ENCODE results near the gene XDH. TPM values are rescaled to one million over a fixed set of nuclear protein-coding genes. Genes with fewer than 3 reads are reported as not detected.

XDH gene
- total RNA-seq, 1 donor from 2014 or later, result 1.0 TPM

DNA sequence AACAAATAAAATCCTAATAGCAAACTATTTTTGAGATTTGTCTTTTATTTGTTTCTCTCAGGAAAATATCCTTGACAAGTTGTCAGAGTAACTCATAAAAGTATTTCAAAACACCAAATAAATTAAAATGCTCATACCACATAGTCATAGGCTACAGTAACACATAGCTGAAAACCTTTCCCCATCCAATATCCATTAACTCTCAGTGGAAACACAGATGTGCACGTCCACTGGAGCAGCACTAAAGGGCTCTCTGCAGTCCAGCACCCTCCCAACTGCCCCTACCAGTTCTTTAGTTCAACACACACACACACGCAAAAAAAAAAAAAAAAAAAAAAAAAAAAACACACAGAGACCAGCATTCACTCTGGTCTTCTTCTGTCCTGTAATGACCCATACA is 879 bp upstream of the XDH start:
- H3K27me3 Mint-ChIP-seq (ENCODE audit: unreplicated experiment), result no peaks in the 10 kb centered on the region
- H3K4me3 Mint-ChIP-seq (ENCODE audit: unreplicated experiment), result no peak overlapping the region
- TF ChIP-seq, protein P1, sequence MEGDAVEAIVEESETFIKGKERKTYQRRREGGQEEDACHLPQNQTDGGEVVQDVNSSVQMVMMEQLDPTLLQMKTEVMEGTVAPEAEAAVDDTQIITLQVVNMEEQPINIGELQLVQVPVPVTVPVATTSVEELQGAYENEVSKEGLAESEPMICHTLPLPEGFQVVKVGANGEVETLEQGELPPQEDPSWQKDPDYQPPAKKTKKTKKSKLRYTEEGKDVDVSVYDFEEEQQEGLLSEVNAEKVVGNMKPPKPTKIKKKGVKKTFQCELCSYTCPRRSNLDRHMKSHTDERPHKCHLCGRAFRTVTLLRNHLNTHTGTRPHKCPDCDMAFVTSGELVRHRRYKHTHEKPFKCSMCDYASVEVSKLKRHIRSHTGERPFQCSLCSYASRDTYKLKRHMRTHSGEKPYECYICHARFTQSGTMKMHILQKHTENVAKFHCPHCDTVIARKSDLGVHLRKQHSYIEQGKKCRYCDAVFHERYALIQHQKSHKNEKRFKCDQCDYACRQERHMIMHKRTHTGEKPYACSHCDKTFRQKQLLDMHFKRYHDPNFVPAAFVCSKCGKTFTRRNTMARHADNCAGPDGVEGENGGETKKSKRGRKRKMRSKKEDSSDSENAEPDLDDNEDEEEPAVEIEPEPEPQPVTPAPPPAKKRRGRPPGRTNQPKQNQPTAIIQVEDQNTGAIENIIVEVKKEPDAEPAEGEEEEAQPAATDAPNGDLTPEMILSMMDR (IDR thresholded peaks at IDR 0.05; ENCODE audit: unreplicated experiment), result no peak
- H3K36me3 Mint-ChIP-seq (ENCODE audit: low read depth, unreplicated experiment), result no peaks in the 10 kb centered on the region
- no peaks in the 10 kb centered on the region for H3K9me3 Mint-ChIP-seq (ENCODE audit: unreplicated experiment)
- no peaks in the 10 kb centered on the region for H3K4me1 Mint-ChIP-seq (ENCODE audit: unreplicated experiment)
- no peak for DNase-seq (ENCODE audit: low spot score)
- no peak overlapping the region for H3K27ac Mint-ChIP-seq (ENCODE audit: unreplicated experiment)

DNA sequence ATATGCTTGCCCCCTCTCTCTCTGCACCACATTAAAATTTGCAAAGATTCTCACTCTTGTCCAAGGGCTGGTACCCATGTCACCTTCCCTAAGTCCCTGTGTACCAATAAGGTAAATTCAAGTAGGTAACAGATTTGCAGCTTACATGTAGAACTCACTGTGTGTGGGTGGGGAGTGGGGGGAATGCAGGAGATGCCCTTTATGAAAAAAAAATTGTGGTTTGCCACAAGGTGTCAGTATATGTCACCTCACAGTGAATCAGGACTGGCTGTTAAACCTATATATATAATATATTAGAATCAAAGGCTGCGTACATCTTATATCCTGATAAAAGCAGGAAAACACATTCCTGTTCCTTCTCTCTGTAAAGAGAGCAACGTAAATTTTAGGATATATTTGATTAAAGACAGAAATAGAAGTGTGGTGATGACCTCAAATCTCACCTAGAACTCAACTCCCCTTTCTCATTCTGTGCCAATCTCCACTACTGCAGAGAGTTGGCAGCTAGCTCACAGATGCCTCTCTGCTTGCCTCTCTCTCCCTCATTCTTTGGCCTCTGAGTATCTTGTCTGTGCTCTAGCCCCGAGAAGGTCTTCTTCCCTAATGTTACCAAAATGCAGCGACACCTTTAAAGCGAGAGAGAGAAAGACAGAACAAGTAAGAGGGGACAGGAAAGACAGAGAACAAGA is 536 bp downstream of the XDH start:
- DNase-seq (ENCODE audit: low spot score), result no peak
- no peaks in the 10 kb centered on the region for H3K9me3 Mint-ChIP-seq (ENCODE audit: unreplicated experiment)
- no peak overlapping the region for H3K4me3 Mint-ChIP-seq (ENCODE audit: unreplicated experiment)
- no peaks in the 10 kb centered on the region for H3K36me3 Mint-ChIP-seq (ENCODE audit: low read depth, unreplicated experiment)
- no peak overlapping the region for H3K27ac Mint-ChIP-seq (ENCODE audit: unreplicated experiment)
- TF ChIP-seq, protein P1 (IDR thresholded peaks at IDR 0.05; ENCODE audit: unreplicated experiment), result no peak
- no peaks in the 10 kb centered on the region for H3K4me1 Mint-ChIP-seq (ENCODE audit: unreplicated experiment)
- no peaks in the 10 kb centered on the region for H3K27me3 Mint-ChIP-seq (ENCODE audit: unreplicated experiment)

DNA sequence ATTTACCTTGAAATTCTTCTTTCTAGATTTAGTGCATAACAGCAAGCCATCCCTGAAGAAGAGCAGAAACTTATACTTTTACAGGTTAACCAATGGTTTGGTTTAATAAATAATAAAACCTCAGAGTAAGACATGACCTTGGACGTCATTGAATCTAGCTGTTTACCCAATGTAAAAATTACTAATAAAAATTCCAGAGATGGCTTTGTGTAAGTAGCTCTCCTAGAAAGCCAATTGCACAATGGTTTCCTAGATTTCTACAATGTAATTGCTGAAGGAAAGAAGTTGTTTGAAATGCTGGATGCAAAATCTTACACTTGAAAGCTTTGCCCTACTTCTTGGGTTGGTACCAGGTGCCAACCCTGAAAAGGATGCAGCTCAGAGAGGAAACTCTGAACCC is 1.5 kb downstream of the XDH start:
- Mint-ChIP-seq H3K4me1 (ENCODE audit: unreplicated experiment) (no peaks in the 10 kb centered on the region), H3K27me3 (ENCODE audit: unreplicated experiment) (no peaks in the 10 kb centered on the region), H3K9me3 (ENCODE audit: unreplicated experiment) (no peaks in the 10 kb centered on the region), H3K4me3 (ENCODE audit: unreplicated experiment) (no peak overlapping the region), H3K36me3 (ENCODE audit: low read depth, unreplicated experiment) (no peaks in the 10 kb centered on the region), H3K27ac (ENCODE audit: unreplicated experiment) (no peak overlapping the region)
- TF ChIP-seq, protein P1 (IDR thresholded peaks at IDR 0.05; ENCODE audit: unreplicated experiment), result no peak
- no peak for DNase-seq (ENCODE audit: low spot score)

DNA sequence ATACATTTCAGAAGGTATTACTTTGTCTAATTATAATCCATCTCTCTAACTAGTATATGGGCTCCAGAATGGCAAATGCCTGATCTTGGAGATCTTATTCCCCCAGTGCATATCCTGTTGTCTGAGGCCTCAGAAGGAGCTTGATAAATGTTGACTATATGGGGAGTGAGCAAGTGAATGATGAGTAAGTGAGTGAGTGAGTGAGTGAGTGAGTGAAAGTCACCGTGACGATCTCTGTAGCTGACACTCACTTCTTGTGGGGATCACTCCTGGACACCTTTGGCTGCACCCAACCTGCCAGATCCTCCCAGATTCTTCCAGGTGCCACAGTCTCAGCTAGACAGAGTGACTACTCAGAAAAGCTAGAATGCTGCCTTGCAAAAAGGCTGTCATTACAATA is 2.8 kb downstream of the XDH start:
- no peaks in the 10 kb centered on the region for H3K4me1 Mint-ChIP-seq (ENCODE audit: unreplicated experiment)
- no peaks in the 10 kb centered on the region for H3K27me3 Mint-ChIP-seq (ENCODE audit: unreplicated experiment)
- no peak overlapping the region for H3K4me3 Mint-ChIP-seq (ENCODE audit: unreplicated experiment)
- no peaks in the 10 kb centered on the region for H3K36me3 Mint-ChIP-seq (ENCODE audit: low read depth, unreplicated experiment)
- DNase-seq (ENCODE audit: low spot score), result no peak
- H3K9me3 Mint-ChIP-seq (ENCODE audit: unreplicated experiment), result no peaks in the 10 kb centered on the region
- TF ChIP-seq, protein P1 (IDR thresholded peaks at IDR 0.05; ENCODE audit: unreplicated experiment), result no peak
- no peak overlapping the region for H3K27ac Mint-ChIP-seq (ENCODE audit: unreplicated experiment)

DNA sequence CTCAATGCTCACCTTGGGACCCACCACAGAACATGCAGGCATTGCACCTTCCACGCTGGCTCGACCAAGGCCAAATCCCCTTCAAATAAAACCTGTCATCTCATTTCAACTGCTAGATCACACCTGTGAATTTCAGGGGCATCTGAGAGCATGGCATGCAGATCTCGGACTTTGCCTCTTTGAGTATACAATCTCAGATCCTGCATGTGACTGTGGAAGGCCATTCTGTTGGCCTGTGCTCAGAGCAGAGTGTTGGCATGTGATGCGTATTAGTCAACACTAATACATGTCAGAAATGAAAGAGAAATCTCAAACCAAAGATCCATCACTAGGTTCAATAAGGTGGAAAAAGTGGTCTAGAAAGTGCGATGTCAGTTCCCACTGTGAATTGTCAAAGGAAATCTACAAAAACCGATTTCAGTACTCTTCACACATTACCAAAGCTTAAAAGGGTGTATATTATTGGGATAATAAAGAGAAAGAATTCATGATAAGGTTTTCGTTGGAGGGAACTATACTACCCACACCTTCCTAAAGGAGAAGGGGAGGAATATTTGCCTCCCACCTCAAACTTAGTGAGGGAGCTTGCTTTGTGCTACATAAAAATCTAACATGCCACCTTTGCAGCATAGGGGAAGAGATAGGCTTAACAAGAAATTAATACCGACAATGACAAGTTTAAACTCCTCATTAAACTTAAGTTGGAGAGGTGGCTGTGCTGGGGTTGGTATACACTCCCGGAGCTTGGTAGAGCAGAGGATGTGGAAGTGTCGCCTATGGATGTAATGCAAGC is 7.8 kb downstream of the XDH start:
- DNase-seq (ENCODE audit: low spot score), result no peak
- Mint-ChIP-seq H3K4me1 (ENCODE audit: unreplicated experiment) (peaks cover under 1% of the 10 kb centered on the region), H3K27ac (ENCODE audit: unreplicated experiment) (no peak overlapping the region), H3K36me3 (ENCODE audit: low read depth, unreplicated experiment) (no peaks in the 10 kb centered on the region), H3K9me3 (ENCODE audit: unreplicated experiment) (no peaks in the 10 kb centered on the region), H3K4me3 (ENCODE audit: unreplicated experiment) (no peak overlapping the region), H3K27me3 (ENCODE audit: unreplicated experiment) (peaks cover 1% of the 10 kb centered on the region)
- TF ChIP-seq, protein P1 (IDR thresholded peaks at IDR 0.05; ENCODE audit: unreplicated experiment), result no peak
